ENCODE data around the gene GRM4.

DNA sequence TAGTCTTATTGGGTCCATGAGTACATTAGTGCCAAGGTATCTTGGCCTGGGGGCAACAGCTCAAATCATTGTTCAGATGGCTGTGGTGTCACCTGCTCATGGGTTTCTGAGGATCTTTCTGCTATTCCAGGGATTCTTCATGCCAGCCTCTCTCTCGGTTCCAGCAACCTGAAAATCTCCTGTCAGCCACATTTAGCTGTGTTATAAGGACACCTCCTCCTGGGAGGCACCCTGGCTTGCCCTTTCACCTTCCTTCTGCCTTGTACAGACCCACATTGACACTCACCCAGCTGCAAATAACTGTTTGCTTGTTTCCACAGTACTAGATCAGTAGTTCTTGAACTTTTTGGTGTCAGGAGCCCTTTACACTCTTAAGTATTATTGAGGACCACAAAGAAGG is 159.9 kb downstream of the GRM4 start:
- no peak for TF ChIP-seq EZH2phosphoT487 (IDR thresholded peaks at IDR 0.05; ENCODE audit: borderline replicate concordance)
- TF ChIP-seq, protein P1, sequence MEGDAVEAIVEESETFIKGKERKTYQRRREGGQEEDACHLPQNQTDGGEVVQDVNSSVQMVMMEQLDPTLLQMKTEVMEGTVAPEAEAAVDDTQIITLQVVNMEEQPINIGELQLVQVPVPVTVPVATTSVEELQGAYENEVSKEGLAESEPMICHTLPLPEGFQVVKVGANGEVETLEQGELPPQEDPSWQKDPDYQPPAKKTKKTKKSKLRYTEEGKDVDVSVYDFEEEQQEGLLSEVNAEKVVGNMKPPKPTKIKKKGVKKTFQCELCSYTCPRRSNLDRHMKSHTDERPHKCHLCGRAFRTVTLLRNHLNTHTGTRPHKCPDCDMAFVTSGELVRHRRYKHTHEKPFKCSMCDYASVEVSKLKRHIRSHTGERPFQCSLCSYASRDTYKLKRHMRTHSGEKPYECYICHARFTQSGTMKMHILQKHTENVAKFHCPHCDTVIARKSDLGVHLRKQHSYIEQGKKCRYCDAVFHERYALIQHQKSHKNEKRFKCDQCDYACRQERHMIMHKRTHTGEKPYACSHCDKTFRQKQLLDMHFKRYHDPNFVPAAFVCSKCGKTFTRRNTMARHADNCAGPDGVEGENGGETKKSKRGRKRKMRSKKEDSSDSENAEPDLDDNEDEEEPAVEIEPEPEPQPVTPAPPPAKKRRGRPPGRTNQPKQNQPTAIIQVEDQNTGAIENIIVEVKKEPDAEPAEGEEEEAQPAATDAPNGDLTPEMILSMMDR (conservative IDR thresholded peaks at IDR 0.05; ENCODE audit: low read length) = no peak
